Measurements from ENCODE around the gene RABL6. TPM values are rescaled to one million over a fixed set of nuclear protein-coding genes. Genes with fewer than 3 reads are reported as not detected.
"Not testable (repeated sequence)": the region's sequence is repeated elsewhere in the genome, so short reads cannot be mapped to it uniquely, and the experiment has no call there.

Gene RABL6
- 10 to 100 TPM; 33.8 to 83.5 (median 39.5) TPM for total RNA-seq

- in situ Hi-C loops (cut with MboI; ENCODE audit: low pct_unique_long_range_greater_than_20kb in 2 of 9, low sequenced_read_pairs in 9 of 9, unreplicated experiment in 9 of 9): no loop called here
- peak; percentile 80 to 88 (median 84) for ATAC-seq (replicated peaks in 6 of 8)
- Histone ChIP-seq H3K27ac (peak within 1 kb of the TSS; percentile 76 to 86), H3K4me1 (replicated peaks in 1 of 2) (peaks cover 21 to 22% of the 10 kb centered on the region in 2 donors), H3K4me3 (peak within 1 kb of the TSS; percentile 56 to 98 (median 91))
- WGBS, 10 experiments: 0% methylated on average over 1 to 6 of the region's 96 CpGs; no CpG with 5 or more reads in 7 of the 10 experiments
These were observed at the start of gene RABL6 for GRCh38 chr9:136807281-136808074. RABL6 (plus strand) TSS chr9:136807948; CDS start chr9:136808197, 249 bp downstream.

GRCh38 chr9:136759001-136759400 is 48.7 kb upstream of the RABL6 start:
- Histone ChIP-seq H3K4me3 (no peak overlapping the region), H3K4me1 (replicated peaks in 1 of 2) (peaks cover 7 to 19% of the 10 kb centered on the region in 2 donors), H3K27ac (no peak overlapping the region)
- WGBS, 10 experiments: 94% methylated on average over 3 of the region's 9 CpGs; no CpG with 5 or more reads in 9 of the 10 experiments
- ATAC-seq (replicated peaks in 6 of 8): no peak
- in situ Hi-C loops (cut with MboI; ENCODE audit: low pct_unique_long_range_greater_than_20kb in 2 of 9, low sequenced_read_pairs in 9 of 9, unreplicated experiment in 9 of 9): no loop called here

- WGBS, 10 experiments: 89 to 100% (median 92%) methylated on average over 2 to 5 of the region's 27 CpGs; no CpG with 5 or more reads in 5 of the 10 experiments
- in situ Hi-C loops (cut with MboI; ENCODE audit: low pct_unique_long_range_greater_than_20kb in 2 of 9, low sequenced_read_pairs in 9 of 9, unreplicated experiment in 9 of 9): no loop called here
- no peak overlapping the region for H3K27ac ChIP-seq
- no peak overlapping the region for H3K4me3 ChIP-seq
- ATAC-seq (replicated peaks in 6 of 8): no peak
- peaks cover 7 to 25% of the 10 kb centered on the region in 2 donors for H3K4me1 ChIP-seq (replicated peaks in 1 of 2)
These were observed 48.1 kb upstream of the RABL6 start for GRCh38 chr9:136759436-136760325.

- Histone ChIP-seq H3K4me3 (no peak overlapping the region), H3K27ac (peak overlapping the region in 1 of 2 donors; percentile 19), H3K4me1 (replicated peaks in 1 of 2) (peaks cover 7 to 25% of the 10 kb centered on the region in 2 donors)
- 20 to 92% (median 50%) methylated on average over 1 to 8 of the region's 25 CpGs; no CpG with 5 or more reads in 6 of the 10 experiments for WGBS, 10 experiments
- ATAC-seq (replicated peaks in 6 of 8): peak in 1 of 8 experiments; percentile 0
- in situ Hi-C loops (cut with MboI; ENCODE audit: low pct_unique_long_range_greater_than_20kb in 2 of 9, low sequenced_read_pairs in 9 of 9, unreplicated experiment in 9 of 9): no loop called here
These were observed 47.3 kb upstream of the RABL6 start for GRCh38 chr9:136760424-136760823.

- in situ Hi-C loops (cut with MboI; ENCODE audit: low pct_unique_long_range_greater_than_20kb in 2 of 9, low sequenced_read_pairs in 9 of 9, unreplicated experiment in 9 of 9); H3K4me3 ChIP-seq: not testable (repeated sequence)
- peak; percentile 51 to 83 (median 78) for ATAC-seq (replicated peaks in 6 of 8)
- Histone ChIP-seq H3K4me1 (replicated peaks in 1 of 2) (peaks cover 7 to 26% of the 10 kb centered on the region in 2 donors), H3K27ac (peak overlapping the region in 1 of 2 donors; percentile 19)
- WGBS, 10 experiments: 11 to 100% (median 75%) methylated on average over 1 to 7 of the region's 22 CpGs; no CpG with 5 or more reads in 2 of the 10 experiments
These were observed 46.8 kb upstream of the RABL6 start for GRCh38 chr9:136760834-136761544.

GRCh38 chr9:136761545-136761981 is 46.2 kb upstream of the RABL6 start:
- H3K27ac ChIP-seq: no peak overlapping the region
- peaks cover 7 to 27% of the 10 kb centered on the region in 2 donors for H3K4me1 ChIP-seq (replicated peaks in 1 of 2)
- ATAC-seq (replicated peaks in 6 of 8): no peak
- H3K4me3 ChIP-seq: no peak overlapping the region
- in situ Hi-C loops (cut with MboI; ENCODE audit: low pct_unique_long_range_greater_than_20kb in 2 of 9, low sequenced_read_pairs in 9 of 9, unreplicated experiment in 9 of 9): no loop called here
- WGBS, 10 experiments: 0 to 80% (median 56%) methylated on average over 1 to 2 of the region's 13 CpGs; no CpG with 5 or more reads in 6 of the 10 experiments

GRCh38 chr9:136762221-136762691 is 45.5 kb upstream of the RABL6 start:
- Histone ChIP-seq H3K4me3 (no peak overlapping the region), H3K4me1 (replicated peaks in 1 of 2) (peaks cover 12 to 27% of the 10 kb centered on the region in 2 donors), H3K27ac (peak overlapping the region in 1 of 2 donors; percentile 7)
- no peak for ATAC-seq (replicated peaks in 6 of 8)
- in situ Hi-C loops (cut with MboI; ENCODE audit: low pct_unique_long_range_greater_than_20kb in 2 of 9, low sequenced_read_pairs in 9 of 9, unreplicated experiment in 9 of 9): no loop called here
- 0 to 100% (median 75%) methylated on average over 1 to 8 of the region's 17 CpGs; no CpG with 5 or more reads in 4 of the 10 experiments for WGBS, 10 experiments

GRCh38 chr9:136762915-136763648 is 44.7 kb upstream of the RABL6 start:
- in situ Hi-C loops (cut with MboI; ENCODE audit: low pct_unique_long_range_greater_than_20kb in 2 of 9, low sequenced_read_pairs in 9 of 9, unreplicated experiment in 9 of 9): no loop called here
- peak; percentile 14 to 86 (median 70) for ATAC-seq (replicated peaks in 6 of 8)
- no peak overlapping the region for H3K4me3 ChIP-seq
- peaks cover 12 to 27% of the 10 kb centered on the region in 2 donors for H3K4me1 ChIP-seq (replicated peaks in 1 of 2)
- 0 to 60% (median 0%) methylated on average over 1 to 2 of the region's 37 CpGs; no CpG with 5 or more reads in 5 of the 10 experiments for WGBS, 10 experiments
- H3K27ac ChIP-seq: peak overlapping the region in 1 of 2 donors; percentile 34

- Histone ChIP-seq H3K4me3 (no peak overlapping the region), H3K4me1 (replicated peaks in 1 of 2) (peaks cover 12 to 27% of the 10 kb centered on the region in 2 donors), H3K27ac (peak overlapping the region in 1 of 2 donors; percentile 34)
- in situ Hi-C loops (cut with MboI; ENCODE audit: low pct_unique_long_range_greater_than_20kb in 2 of 9, low sequenced_read_pairs in 9 of 9, unreplicated experiment in 9 of 9): no loop called here
- ATAC-seq (replicated peaks in 6 of 8): no peak
- WGBS, 10 experiments: 70% methylated on average over 2 of the region's 14 CpGs; no CpG with 5 or more reads in 9 of the 10 experiments
These were observed 44.1 kb upstream of the RABL6 start for GRCh38 chr9:136763649-136764035.

- Histone ChIP-seq H3K4me3 (no peak within 1 kb of the TSS), H3K27ac (peak within 1 kb of the TSS in 1 of 2 donors; percentile 34), H3K4me1 (replicated peaks in 1 of 2) (peaks cover 12 to 27% of the 10 kb centered on the region in 2 donors)
- no peak for ATAC-seq (replicated peaks in 6 of 8)
- 80% methylated on average over 3 of the region's 14 CpGs; no CpG with 5 or more reads in 9 of the 10 experiments for WGBS, 10 experiments
- in situ Hi-C loops (cut with MboI; ENCODE audit: low pct_unique_long_range_greater_than_20kb in 2 of 9, low sequenced_read_pairs in 9 of 9, unreplicated experiment in 9 of 9): no loop called here
These were observed 43.4 kb upstream of the RABL6 start, which contains the start of gene LCN15 for GRCh38 chr9:136764301-136764891. LCN15 (minus strand) TSS chr9:136764518; CDS start chr9:136764488, 30 bp downstream.

- in situ Hi-C loops (cut with MboI; ENCODE audit: low pct_unique_long_range_greater_than_20kb in 2 of 9, low sequenced_read_pairs in 9 of 9, unreplicated experiment in 9 of 9): no loop called here
- H3K27ac ChIP-seq: no peak overlapping the region
- peaks cover 12 to 27% of the 10 kb centered on the region in 2 donors for H3K4me1 ChIP-seq (replicated peaks in 1 of 2)
- H3K4me3 ChIP-seq: no peak overlapping the region
- WGBS, 10 experiments: 27 to 80% methylated on average over 2 to 3 of the region's 14 CpGs; no CpG with 5 or more reads in 8 of the 10 experiments
- no peak for ATAC-seq (replicated peaks in 6 of 8)
These were observed 42.7 kb upstream of the RABL6 start for GRCh38 chr9:136765041-136765440.
